NCI-H2196 (cell line): ENCODE measurements around the gene CHIC2.

Experiments
- DNase-seq: peaks from one replicate; lab custom pipeline; 2025; ENCODE audit not compliant: unreplicated experiment; lab: John Stamatoyannopoulos, UW

The CHIC2 gene

DNA sequence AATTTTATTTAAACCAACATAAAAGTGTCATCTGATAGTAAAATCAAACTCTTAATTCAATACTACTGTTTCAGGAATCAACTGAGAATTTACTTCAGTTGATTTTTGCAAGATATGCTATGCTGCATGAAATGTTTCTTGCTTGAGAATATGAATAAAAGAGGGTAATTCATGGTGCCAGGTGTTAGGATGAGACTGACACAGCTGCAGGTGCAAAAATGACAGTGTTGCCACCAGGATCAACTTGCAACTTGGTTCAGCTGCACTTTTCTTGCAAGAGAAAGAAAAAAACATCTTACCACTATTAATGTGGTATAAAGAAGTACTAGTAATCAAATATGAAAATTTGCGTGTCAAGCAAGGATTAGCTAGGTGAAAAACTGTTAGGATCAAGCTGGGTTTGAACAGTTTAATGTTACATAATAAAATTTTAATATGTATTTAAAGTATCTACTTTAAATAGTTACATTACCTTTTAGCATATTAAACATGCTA, 49.7 kb downstream of the CHIC2 start:
- DNase-seq: no peak

- DNase-seq: no peak
Measured at GRCh38 chr4:54011201-54011600, 53.2 kb downstream of the CHIC2 start.

- no peak for DNase-seq
Measured at GRCh38 chr4:54006755-54007154, 57.6 kb downstream of the CHIC2 start.

GRCh38 chr4:54005475-54005874, 58.9 kb downstream of the CHIC2 start:
- DNase-seq: no peak

DNA sequence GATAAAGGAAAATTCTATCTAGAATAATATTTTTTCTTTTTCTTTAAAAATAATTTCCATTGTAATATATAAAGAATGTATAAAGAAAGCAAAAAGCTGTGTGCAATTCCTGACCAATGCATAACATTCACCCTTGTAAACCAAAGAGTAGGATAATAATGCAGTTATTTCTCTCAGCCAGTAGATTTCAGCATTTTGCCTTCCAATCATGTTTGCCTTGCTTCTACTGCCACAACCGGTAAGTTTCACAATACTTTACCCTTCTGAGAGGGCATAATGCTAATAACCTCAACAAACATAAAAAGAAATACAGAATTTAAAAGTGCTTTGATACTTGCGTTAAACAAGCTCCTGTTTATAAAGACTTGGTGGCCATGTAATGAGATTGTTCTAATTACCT, 59.9 kb downstream of the CHIC2 start:
- DNase-seq: no peak

- DNase-seq: no peak
Measured at GRCh38 chr4:54001668-54002365, 62.6 kb downstream of the CHIC2 start.

DNA sequence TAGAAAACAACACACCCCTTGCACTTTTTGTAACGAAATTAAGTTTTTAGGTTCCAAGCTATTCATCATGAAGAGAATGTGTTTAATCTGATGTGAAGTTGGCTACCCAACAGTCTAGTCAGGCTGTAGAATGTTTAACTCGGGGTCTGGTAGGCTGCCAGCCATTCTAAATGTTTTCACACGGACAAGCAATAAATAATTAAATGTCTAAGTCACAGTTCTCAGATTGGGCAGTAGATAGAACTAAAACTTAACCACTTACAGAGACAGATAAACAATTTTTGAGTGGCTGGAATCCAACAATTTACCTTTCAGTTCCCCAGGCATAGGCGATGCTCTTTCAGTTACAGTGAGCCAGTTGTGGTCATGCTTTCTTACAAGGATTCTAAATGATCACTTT, 66.5 kb downstream of the CHIC2 start:
- DNase-seq: no peak

- no peak for DNase-seq
Measured at GRCh38 chr4:53994382-53995102, 69.9 kb downstream of the CHIC2 start.

DNA sequence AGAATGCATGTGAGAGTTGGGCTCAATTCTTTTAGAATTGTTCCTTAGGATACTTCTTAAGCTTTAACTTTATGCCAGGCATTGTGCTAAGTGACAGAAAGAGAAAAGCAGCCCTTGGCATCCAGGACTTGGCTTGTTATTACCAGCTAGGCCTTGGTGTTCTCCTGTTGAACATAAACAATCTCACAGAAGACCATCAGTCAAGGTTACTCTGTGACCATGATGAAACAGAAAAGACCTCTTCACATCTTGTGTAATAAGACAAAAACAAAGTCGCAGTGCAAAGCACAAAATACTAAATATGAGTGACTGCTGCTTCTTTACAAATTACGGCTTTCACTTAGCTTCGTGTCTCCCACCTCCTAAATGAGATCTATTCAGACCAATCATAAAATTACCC, 71.6 kb downstream of the CHIC2 start:
- DNase-seq: no peak

GRCh38 chr4:53991821-53992220, 72.6 kb downstream of the CHIC2 start:
- no peak for DNase-seq

- no peak for DNase-seq
Measured at GRCh38 chr4:53990641-53991040, 73.8 kb downstream of the CHIC2 start.

DNA sequence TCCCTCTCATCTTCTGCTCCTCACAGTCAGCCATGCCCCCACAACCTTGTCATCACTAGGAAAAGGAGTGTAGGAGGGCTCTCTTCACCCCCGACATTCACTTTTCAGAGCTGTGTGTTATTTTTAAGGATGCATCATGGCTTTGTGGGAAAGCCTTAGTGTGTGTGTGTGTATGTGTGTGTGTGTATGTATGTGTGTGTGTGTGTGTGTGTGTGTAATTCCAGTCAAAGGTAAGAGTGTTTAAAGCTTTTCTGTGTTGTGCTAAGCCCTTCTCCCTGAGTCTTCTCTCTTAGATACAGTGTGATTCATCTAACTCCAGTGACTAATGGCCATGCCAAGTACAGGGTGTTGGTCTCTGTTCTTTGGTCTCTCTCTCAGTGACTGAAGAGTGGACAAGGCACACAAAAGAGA, 76.6 kb downstream of the CHIC2 start:
- no peak for DNase-seq

GRCh38 chr4:53986062-53986461, 78.3 kb downstream of the CHIC2 start:
- no peak for DNase-seq

DNA sequence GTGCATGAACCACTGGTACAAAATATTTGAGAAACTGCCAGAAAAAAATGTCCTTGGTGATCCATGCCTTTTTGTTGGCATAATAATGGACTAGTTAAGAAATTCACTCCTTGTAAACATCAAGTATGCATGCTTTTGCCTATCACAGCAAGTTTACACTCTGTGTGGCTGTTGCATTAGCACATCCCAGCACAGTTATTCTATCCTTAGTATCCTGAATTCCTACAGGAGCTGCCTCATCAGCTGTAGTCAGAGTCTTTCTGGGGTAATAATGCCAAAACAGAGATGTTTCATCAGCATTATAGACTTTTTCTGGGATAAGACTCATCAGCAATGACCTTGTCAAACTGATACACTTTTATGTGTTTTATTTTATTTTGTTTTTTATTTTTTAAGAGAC, 82.8 kb downstream of the CHIC2 start:
- DNase-seq: no peak

GRCh38 chr4:53981066-53981465, 83.3 kb downstream of the CHIC2 start:
- DNase-seq: no peak

- no peak for DNase-seq
Measured at GRCh38 chr4:53974561-53974960, 89.8 kb downstream of the CHIC2 start.

DNA sequence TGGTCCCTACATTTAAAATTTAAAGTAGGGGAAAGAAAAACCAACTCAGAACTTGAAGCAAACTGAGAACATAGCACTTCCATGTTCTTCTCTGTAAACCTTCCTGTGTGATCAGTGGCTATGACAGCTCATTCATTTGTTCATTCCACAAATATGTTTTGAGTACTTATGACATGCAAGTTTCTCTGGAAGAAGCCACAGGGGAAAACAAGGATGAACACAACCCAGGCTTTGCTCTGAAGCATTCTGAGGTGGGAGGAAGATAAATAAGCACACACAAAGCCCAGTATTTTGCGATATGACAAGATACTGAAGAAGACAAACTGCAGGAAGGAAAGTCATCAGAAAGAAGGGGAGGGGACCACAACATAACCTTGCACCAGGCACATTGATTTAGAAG, 96.4 kb downstream of the CHIC2 start:
- DNase-seq: no peak

GRCh38 chr4:53963781-53964180, 100.6 kb downstream of the CHIC2 start:
- no peak for DNase-seq

- no peak for DNase-seq
Measured at GRCh38 chr4:53963336-53963735, 101.1 kb downstream of the CHIC2 start.

DNA sequence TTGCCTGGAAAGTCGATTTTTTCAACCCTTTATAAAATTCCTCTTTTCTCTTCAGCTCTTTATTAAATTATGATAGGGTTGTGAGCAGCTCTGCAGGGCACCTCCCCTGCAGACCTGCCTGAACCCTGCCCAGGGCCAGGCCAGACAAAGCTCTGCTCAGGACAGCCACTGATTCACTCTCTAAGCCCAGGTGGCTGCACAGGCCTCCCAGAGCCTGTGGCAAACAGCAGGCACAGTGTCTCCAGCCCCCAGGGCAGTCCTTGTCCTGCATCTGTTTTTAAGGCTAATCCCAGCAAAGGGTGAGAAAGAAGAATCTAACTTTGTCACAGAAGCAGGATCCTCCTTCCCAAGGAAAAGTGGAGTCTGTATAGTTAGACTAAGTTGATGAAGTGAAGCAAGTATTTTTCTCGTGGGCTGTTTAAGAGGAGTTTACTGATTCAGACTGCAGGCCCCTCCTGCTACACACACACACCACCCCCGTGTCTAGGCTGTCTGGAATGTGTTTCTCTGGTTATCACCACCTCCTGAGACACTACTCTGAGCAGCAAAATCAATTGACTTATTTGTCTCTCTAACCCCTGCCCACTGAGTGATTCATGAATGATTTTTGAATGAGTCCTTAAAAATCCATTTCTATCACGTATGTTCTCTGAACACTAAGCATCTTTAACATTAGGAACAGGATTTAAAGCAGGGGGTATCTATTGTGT, 101.7 kb downstream of the CHIC2 start:
- no peak for DNase-seq

DNA sequence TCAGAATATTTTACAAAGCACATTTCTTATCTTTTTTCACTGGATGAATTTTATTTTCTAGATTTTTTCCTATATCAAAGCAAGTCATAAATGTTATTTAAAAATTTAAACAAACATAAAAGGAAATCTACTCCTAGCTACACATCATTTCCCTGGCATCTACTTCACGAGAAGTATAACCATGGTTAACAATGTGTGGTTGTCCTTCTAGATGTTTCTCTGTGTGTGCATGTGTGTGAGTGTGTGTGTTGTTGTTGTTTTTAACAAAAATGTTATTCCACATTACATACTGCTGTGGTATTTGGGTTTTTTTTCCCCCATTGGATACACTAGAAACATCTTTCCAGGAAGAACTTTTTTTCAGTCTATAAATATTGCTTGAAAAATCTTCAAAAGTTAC, 103.1 kb downstream of the CHIC2 start:
- DNase-seq: no peak

DNA sequence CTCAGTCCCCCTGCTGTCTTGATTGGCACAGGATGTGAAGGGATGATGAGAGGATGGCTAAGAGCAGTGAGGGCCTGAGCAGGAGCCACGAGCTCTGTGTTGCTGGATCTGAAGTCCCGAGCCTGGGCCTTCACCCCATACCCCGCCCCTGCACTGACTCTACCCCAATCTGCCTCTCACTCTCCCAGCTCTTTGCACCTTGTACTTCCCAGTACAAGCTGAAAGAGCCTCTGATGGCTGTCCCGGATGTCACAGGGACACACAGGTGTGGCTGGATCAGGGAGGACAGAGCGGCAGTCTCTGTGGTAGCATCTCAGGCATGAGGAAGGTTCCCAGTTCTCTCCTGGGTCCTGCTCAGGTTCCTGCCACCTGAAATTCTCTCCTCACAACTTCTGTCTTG, 103.6 kb downstream of the CHIC2 start:
- no peak for DNase-seq
